A172 (cell line): ENCODE results near the gene GAS5. TPM values are rescaled to one million over a fixed set of nuclear protein-coding genes. Genes with fewer than 3 reads are reported as not detected.

ENCODE experiments used
- DNase-seq: peaks from one replicate; pipeline ENCODE4 v3.0.0-alpha.2; 2015; ENCODE audit warnings: low spot score
- total RNA-seq: library from RNA; depleted of rRNA; stranded (reverse); fragments of >200 nt; shearing (Covaris generic); gene quantifications from 2 replicates; pipeline ENCODE4 v1.2.3, GENCODE V29; 2014; rRNA removed

Gene GAS5
- total RNA-seq, 1 experiment from 2014 or later: 253 TPM

- DNase-seq: peak; percentile 99
Measured at GRCh38 chr1:173824315-173825081, 43.3 kb downstream of the GAS5 start, which contains the start of the genes CENPL and DARS2. TSS of gene CENPL (minus strand) at chr1:173824883. CDS start at chr1:173811299, 13,584 bp downstream. TSS of gene DARS2 (plus strand) at chr1:173824673. CDS start at chr1:173825230, 557 bp downstream.

- DNase-seq: no peak
Measured at GRCh38 chr1:173823781-173824314, 43.9 kb downstream of the GAS5 start.

GRCh38 chr1:173821680-173822079, 46.1 kb downstream of the GAS5 start:
- DNase-seq: no peak

- no peak for DNase-seq
Measured at GRCh38 chr1:173818459-173818858, 49.3 kb downstream of the GAS5 start.

Other genes starting within 250 kb of the GAS5 start
- gene TEX50, start 232.7 kb downstream of the GAS5 start, total RNA-seq: not detected in 2 replicates
- gene ANKRD45, start 198.1 kb downstream of the GAS5 start, total RNA-seq: 0.29 and 0.96 TPM in 2 replicates
- gene KLHL20, start 153.0 kb downstream of the GAS5 start, total RNA-seq: 22.9 and 27.7 TPM in 2 replicates
- 40.3 and 44.7 TPM in 2 replicates for gene DARS2, start 43.3 kb downstream of the GAS5 start, total RNA-seq
- gene CENPL, start 43.1 kb downstream of the GAS5 start, total RNA-seq: 56.5 and 65.9 TPM in 2 replicates
- gene ZBTB37, start 391 bp upstream of the GAS5 start, total RNA-seq: 5.6 and 7.5 TPM in 2 replicates
- not detected in 2 replicates for gene SERPINC1, start 49.3 kb upstream of the GAS5 start, total RNA-seq
- 24.3 and 26.6 TPM in 2 replicates for gene RC3H1, start 154.4 kb upstream of the GAS5 start, total RNA-seq